ENCODE data around the gene LEMD2. TPM values are rescaled to one million over a fixed set of nuclear protein-coding genes. Genes with fewer than 3 reads are reported as not detected.

Gene LEMD2
- total RNA-seq, 2 donors from 2014 or later, result 62.6 to 66.7 TPM

GRCh38 chr6:33750244-33750991 is 38.5 kb downstream of the LEMD2 start:
- DNase-seq (no peak), ATAC-seq (no peak)

GRCh38 chr6:33749401-33749800 is 39.5 kb downstream of the LEMD2 start:
- no peak for ATAC-seq
- intact Hi-C loops (cut with DNase I, micrococcal nuclease), result no loop called here
- DNase-seq, result no peak

More at GRCh38 chr6:33750244-33750991, 38.5 kb downstream of the LEMD2 start:
- intact Hi-C loops (cut with DNase I, micrococcal nuclease), result no loop called here

- intact Hi-C loops (cut with DNase I, micrococcal nuclease), result no loop called here
Measured at GRCh38 chr6:33748841-33749240, 40.1 kb downstream of the LEMD2 start.

GRCh38 chr6:33747823-33748222 is 41.1 kb downstream of the LEMD2 start:
- ATAC-seq (no peak), DNase-seq (no peak)
- intact Hi-C loops (cut with DNase I, micrococcal nuclease), result no loop called here

More at GRCh38 chr6:33748841-33749240, 40.1 kb downstream of the LEMD2 start:
- ATAC-seq (no peak), DNase-seq (no peak)

- intact Hi-C loops (cut with DNase I, micrococcal nuclease), result no loop called here
- ATAC-seq (no peak), DNase-seq (no peak)
Measured at GRCh38 chr6:33746651-33747100, 42.3 kb downstream of the LEMD2 start, which contains the start of gene IP6K3. IP6K3 (minus strand) TSS chr6:33746905; CDS start chr6:33735476, 11,429 bp downstream.

GRCh38 chr6:33746036-33746600 is 42.8 kb downstream of the LEMD2 start:
- intact Hi-C loops (cut with DNase I, micrococcal nuclease), result no loop called here
- no peak for ATAC-seq
- peak in 1 of 2 donors; percentile 83 for DNase-seq

- peak in 1 of 2 donors; percentile 62 for DNase-seq
- peak; percentile 7 for ATAC-seq
- intact Hi-C loops (cut with DNase I, micrococcal nuclease), result no loop called here
Measured at GRCh38 chr6:33745548-33745947, 43.4 kb downstream of the LEMD2 start.

GRCh38 chr6:33744895-33745546 is 43.9 kb downstream of the LEMD2 start:
- DNase-seq (peak; percentile 76 to 89), ATAC-seq (peak; percentile 89)
- intact Hi-C loops (cut with DNase I, micrococcal nuclease), result no loop called here

- intact Hi-C loops (cut with DNase I, micrococcal nuclease), result no loop called here
- DNase-seq, result peak; percentile 77 to 87
- peak; percentile 76 for ATAC-seq
Measured at GRCh38 chr6:33744001-33744848, 44.7 kb downstream of the LEMD2 start.

GRCh38 chr6:33742837-33743236 is 46.1 kb downstream of the LEMD2 start:
- DNase-seq, result no peak
- intact Hi-C loops (cut with DNase I, micrococcal nuclease), result no loop called here
- no peak for ATAC-seq

- intact Hi-C loops (cut with DNase I, micrococcal nuclease), result no loop called here
- no peak for DNase-seq
- ATAC-seq, result no peak
Measured at GRCh38 chr6:33742092-33742491, 46.8 kb downstream of the LEMD2 start.

- intact Hi-C loops (cut with DNase I, micrococcal nuclease), result no loop called here
- ATAC-seq (no peak), DNase-seq (no peak)
Measured at GRCh38 chr6:33740794-33741193, 48.1 kb downstream of the LEMD2 start.

- intact Hi-C loops (cut with DNase I, micrococcal nuclease), result no loop called here
- DNase-seq (no peak), ATAC-seq (no peak)
Measured at GRCh38 chr6:33740204-33740608, 48.7 kb downstream of the LEMD2 start.

- no peak for DNase-seq
- no peak for ATAC-seq
- intact Hi-C loops (cut with DNase I, micrococcal nuclease), result no loop called here
Measured at GRCh38 chr6:33739571-33739970, 49.4 kb downstream of the LEMD2 start.

- ATAC-seq (no peak), DNase-seq (no peak)
- intact Hi-C loops (cut with DNase I, micrococcal nuclease), result no loop called here
Measured at GRCh38 chr6:33738879-33739278, 50.1 kb downstream of the LEMD2 start.

- ATAC-seq, result peak; percentile 93
- peak in 1 of 2 donors; percentile 44 for DNase-seq
- intact Hi-C loops (cut with DNase I, micrococcal nuclease), result no loop called here
Measured at GRCh38 chr6:33738153-33738552, 50.8 kb downstream of the LEMD2 start.

- no peak for ATAC-seq
- no peak for DNase-seq
- intact Hi-C loops (cut with DNase I, micrococcal nuclease), result no loop called here
Measured at GRCh38 chr6:33737267-33738026, 51.5 kb downstream of the LEMD2 start.

- ATAC-seq, result no peak
- intact Hi-C loops (cut with DNase I, micrococcal nuclease), result no loop called here
- no peak for DNase-seq
Measured at GRCh38 chr6:33735216-33735615, 53.7 kb downstream of the LEMD2 start.

GRCh38 chr6:33733709-33734007 is 55.3 kb downstream of the LEMD2 start:
- no peak for ATAC-seq
- intact Hi-C loops (cut with DNase I, micrococcal nuclease), result no loop called here
- no peak for DNase-seq

All from left colon (tissue), 2 donors.